Adrenal gland (tissue), 12 donors: ENCODE data around the gene ERICH6. TPM values are rescaled to one million over a fixed set of nuclear protein-coding genes. Genes with fewer than 3 reads are reported as not detected.

Source experiments
- DNase-seq, 7 donors: peaks; one replicate each; pipeline ENCODE4 v3.0.0-alpha.2; 2019 to 2020
- H3K27ac ChIP-seq, 5 donors: fragments of 200-600 bp; sonication (generic) in 4 of 5; 1 replicate in 3 of 5; 2 replicates in 2 of 5; pipeline versions ENCODE4 v1.5.1 to v1.8.0; 2016 to 2020; ENCODE audit warnings: mild to moderate bottlenecking in 1 of 5
- H3K27me3 ChIP-seq: fragments of 200-600 bp; 2 replicates; pipeline ENCODE4 v1.8.0; 2021
- H3K36me3 ChIP-seq, 2 donors: fragments of 200-600 bp; replicated peaks in 1 of 2; 1 replicate in 1 of 2; 2 replicates in 1 of 2; pipeline versions ENCODE4 v1.5.1 to v1.8.0; 2018 to 2022
- H3K4me1 ChIP-seq, 2 donors: fragments of 200-600 bp; replicated peaks in 1 of 2; 1 replicate in 1 of 2; 2 replicates in 1 of 2; pipeline versions ENCODE4 v1.5.1 to v1.8.0; 2018 to 2021
- H3K4me3 ChIP-seq, 4 donors: fragments of 200-600 bp; sonication (generic) in 3 of 4; one replicate each; pipeline ENCODE4 v1.5.1; 2016 to 2018
- H3K9me3 ChIP-seq, 3 donors: fragments of 200-600 bp; sonication (generic) in 1 of 3; replicated peaks in 1 of 3; 1 replicate in 2 of 3; 2 replicates in 1 of 3; pipeline versions ENCODE4 v1.5.1 to v1.8.0; 2016 to 2021
- POLR2A ChIP-seq, 2 donors: fragments of 450-650 bp; IDR thresholded peaks; one replicate each; pipeline ENCODE4 v1.6.1; 2017; ENCODE audit warnings: antibody characterized with exemption in 2 of 2, mild to moderate bottlenecking in 2 of 2, moderate library complexity in 1 of 2
- WGBS, 4 donors: extraction: QIAGEN DNeasy Blood & Tissue Kit in 2 of 4; methylation state at CpG; one replicate each; pipeline versions ENCODE4 v1.1.5 to v1.1.7; 2013 to 2017; 5-methylcytosine and 5-hydroxymethylcytosine counted together
- intact Hi-C, 2 donors: fragments of 100-400 bp; cut with DNase I; formaldehyde crosslinking; loops; one replicate each; pipeline versions ENCODE4 v1.14.1 to v1.15.0; 2022 to 2023
- polyA plus RNA-seq, 3 donors: library from polyadenylated mRNA; stranded (reverse); fragments of 200-250 nt in 2 of 3; fragments of 350-450 nt in 1 of 3; fragmentation: Illumina TruSeq in 1 of 3; extraction: RNeasy Lipid Tissue Mini Kit (QIAGEN cat#74804) in 1 of 3; gene quantifications; one replicate each; pipeline ENCODE4 v1.2.3, GENCODE V29; 2013 to 2014
- total RNA-seq, 9 donors: library from RNA; depleted of rRNA in 4 of 9; stranded (reverse); fragments of >200 nt in 4 of 9; fragments of 120-200 nt in 1 of 9; fragmentation: NEBNext Ultra II Directional in 1 of 9; extraction: Animal tissue kit (Norgen Biotek cat#: 25700) in 1 of 9; gene quantifications; one replicate each; pipeline versions ENCODE4 v1.1.0 to v1.2.4, GENCODE V29; 2013 to 2023
- TF ChIP-seq, protein P1 (sequence below), 6 experiments: fragments of 450-650 bp in 4 of 6; fragments of 200-600 bp in 2 of 6; sonication (generic) in 1 of 6; IDR thresholded peaks; 1 replicate in 5 of 6; 2 replicates in 1 of 6; pipeline versions ENCODE4 v1.5.1 to v1.8.0; 2016 to 2021; ENCODE audit warnings: antibody characterized with exemption in 6 of 6, mild to moderate bottlenecking in 2 of 6, moderate library complexity in 1 of 6
- donor health status: healthy with polysubstance abuse.
- donor health status: Bipolar disorder and iron deficiency.
- donor health status: DM: yes; HTN: yes; CAD: no.
- donor health status: DM: no; HTN: no; CAD: no.
- donor health status: DM: no; HTN: no; CAD: no.
- donor health status: DM: yes; HTN: yes; CAD: no.

ERICH6 gene
- total and polyA plus RNA-seq, 12 donors: 0.22 to 0.55 (median 0.46) TPM; not detected in 8

DNA sequence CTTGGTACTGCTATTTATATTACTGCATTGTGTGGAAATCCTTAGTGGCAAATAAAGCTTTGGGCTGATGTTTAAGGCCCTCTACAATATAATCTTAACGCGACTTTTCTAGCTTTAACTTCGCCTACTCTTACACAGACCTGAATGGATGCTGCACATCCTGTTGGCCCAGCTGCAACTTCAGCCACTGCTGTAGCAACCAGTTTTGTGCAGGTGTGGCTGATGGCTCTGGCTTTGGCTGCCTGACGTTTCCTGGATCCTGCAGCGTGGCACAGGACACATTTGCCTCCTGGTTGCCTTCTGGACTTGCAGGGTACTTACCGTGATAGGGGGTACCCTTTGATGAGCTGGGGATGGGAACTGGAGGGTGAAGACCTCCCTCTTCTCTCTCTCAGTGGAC is 20.2 kb upstream of the ERICH6 start:
- no peaks in the 10 kb centered on the region for H3K27me3 ChIP-seq
- 84 to 88% (median 86%) methylated on average over 6 of the region's 6 CpGs for WGBS, 4 donors
- H3K27ac ChIP-seq: peak overlapping the region in 1 of 5 donors; percentile 57
- H3K4me3 ChIP-seq: no peak overlapping the region
- intact Hi-C loops: loop anchor here (5.0 to 10.0 kb wide), 3 partner anchors 43 to 141 kb away; no protein-coding TSS in a partner anchor
- TF ChIP-seq, protein P1, sequence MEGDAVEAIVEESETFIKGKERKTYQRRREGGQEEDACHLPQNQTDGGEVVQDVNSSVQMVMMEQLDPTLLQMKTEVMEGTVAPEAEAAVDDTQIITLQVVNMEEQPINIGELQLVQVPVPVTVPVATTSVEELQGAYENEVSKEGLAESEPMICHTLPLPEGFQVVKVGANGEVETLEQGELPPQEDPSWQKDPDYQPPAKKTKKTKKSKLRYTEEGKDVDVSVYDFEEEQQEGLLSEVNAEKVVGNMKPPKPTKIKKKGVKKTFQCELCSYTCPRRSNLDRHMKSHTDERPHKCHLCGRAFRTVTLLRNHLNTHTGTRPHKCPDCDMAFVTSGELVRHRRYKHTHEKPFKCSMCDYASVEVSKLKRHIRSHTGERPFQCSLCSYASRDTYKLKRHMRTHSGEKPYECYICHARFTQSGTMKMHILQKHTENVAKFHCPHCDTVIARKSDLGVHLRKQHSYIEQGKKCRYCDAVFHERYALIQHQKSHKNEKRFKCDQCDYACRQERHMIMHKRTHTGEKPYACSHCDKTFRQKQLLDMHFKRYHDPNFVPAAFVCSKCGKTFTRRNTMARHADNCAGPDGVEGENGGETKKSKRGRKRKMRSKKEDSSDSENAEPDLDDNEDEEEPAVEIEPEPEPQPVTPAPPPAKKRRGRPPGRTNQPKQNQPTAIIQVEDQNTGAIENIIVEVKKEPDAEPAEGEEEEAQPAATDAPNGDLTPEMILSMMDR (IDR thresholded peaks at IDR 0.05): no peak
- TF ChIP-seq POLR2A (IDR thresholded peaks at IDR 0.05): no peak
- H3K4me1 ChIP-seq: peaks cover 16 to 23% of the 10 kb centered on the region in 2 donors
- H3K9me3 ChIP-seq: no peaks in the 10 kb centered on the region
- DNase-seq: no peak
- H3K36me3 ChIP-seq: no peaks in the 10 kb centered on the region

DNA sequence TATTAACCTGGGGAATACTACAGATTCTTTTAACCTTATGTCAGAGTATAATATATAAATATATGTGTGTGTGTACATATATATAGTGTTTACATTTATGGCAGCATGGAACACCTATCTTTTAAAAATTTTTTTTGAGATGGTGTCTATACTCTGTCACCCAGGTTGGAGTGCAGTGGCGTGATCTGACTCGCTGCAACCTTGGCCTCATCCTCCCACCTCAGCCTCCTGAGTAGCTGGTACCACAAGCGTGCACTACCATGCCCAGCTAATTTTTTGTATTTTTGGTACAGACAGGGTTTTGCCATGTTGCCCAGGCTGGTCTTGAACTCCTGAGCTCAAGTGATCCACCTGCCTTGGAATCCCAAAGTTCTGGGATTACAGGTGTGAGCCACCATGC is 18.5 kb upstream of the ERICH6 start:
- intact Hi-C loops: loop anchor here (5.0 to 10.0 kb wide), 3 partner anchors 45 to 143 kb away; no protein-coding TSS in a partner anchor
- no peak for DNase-seq

DNA sequence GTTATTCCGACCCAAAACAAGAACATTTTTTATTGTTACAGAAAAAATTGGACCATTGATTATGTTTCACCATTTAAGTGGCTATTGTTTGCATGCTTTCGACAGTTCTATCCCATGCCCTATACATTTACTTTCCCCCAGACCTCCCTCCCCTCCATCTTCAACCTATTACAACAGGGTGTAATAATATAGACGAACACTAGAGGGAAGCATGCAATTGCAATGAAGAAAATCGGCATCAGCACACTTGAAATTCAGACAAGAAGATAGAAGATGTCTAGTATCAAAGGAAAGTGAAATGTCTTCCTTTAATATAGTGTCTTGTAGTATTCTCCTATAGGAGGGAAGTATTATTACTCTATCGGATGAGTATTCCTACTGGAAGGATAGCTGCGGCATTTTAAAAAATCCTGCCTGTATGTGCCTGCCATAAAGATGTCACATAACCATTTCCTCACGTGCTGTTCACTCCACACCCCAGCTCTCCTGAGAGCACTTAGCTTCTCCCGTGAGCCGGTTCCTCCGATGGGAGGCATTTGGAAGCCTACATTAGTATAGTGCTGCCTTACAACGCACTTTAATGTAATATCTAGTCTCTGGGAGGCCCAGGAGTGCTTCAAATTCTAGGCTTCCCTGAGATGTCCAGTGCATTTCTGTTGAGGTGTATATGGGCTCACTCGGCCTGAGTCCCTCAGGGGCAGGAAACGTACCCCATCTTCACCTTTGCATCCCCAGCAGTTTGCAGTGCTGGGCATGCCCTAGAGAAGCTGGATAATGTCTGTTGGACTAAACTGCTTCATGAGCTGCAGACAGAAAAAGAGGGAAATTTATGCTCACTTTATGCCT is 17.8 kb upstream of the ERICH6 start:
- Histone ChIP-seq H3K27ac (peak overlapping the region in 4 of 5 donors; percentile 6 to 84 (median 49)), H3K36me3 (no peaks in the 10 kb centered on the region), H3K4me1 (peaks cover 7 to 9% of the 10 kb centered on the region in 2 donors), H3K4me3 (peak overlapping the region in 1 of 4 donors; percentile 13), H3K27me3 (no peaks in the 10 kb centered on the region), H3K9me3 (no peaks in the 10 kb centered on the region)
- 8 to 12% (median 9%) methylated on average over 12 to 13 of the region's 13 CpGs for WGBS, 4 donors
- intact Hi-C loops: loop anchor here (5.0 to 10.0 kb wide), 3 partner anchors 46 to 143 kb away; no protein-coding TSS in a partner anchor
- no peak for TF ChIP-seq POLR2A (IDR thresholded peaks at IDR 0.05)
- TF ChIP-seq, protein P1 (IDR thresholded peaks at IDR 0.05): peak; percentile 80 to 97 (median 90)
- peak in 1 of 7 donors; percentile 28 for DNase-seq

More for the DNA sequence above, 18.5 kb upstream of the ERICH6 start:
- Histone ChIP-seq H3K4me1 (peaks cover 7 to 13% of the 10 kb centered on the region in 2 donors), H3K27me3 (no peaks in the 10 kb centered on the region), H3K27ac (peak overlapping the region in 2 of 5 donors; percentile 57 to 63), H3K36me3 (no peaks in the 10 kb centered on the region), H3K4me3 (no peak overlapping the region), H3K9me3 (no peaks in the 10 kb centered on the region)
- TF ChIP-seq POLR2A (IDR thresholded peaks at IDR 0.05): no peak
- TF ChIP-seq, protein P1 (IDR thresholded peaks at IDR 0.05): no peak
- 82 to 97% (median 85%) methylated on average over 3 of the region's 3 CpGs for WGBS, 4 donors

DNA sequence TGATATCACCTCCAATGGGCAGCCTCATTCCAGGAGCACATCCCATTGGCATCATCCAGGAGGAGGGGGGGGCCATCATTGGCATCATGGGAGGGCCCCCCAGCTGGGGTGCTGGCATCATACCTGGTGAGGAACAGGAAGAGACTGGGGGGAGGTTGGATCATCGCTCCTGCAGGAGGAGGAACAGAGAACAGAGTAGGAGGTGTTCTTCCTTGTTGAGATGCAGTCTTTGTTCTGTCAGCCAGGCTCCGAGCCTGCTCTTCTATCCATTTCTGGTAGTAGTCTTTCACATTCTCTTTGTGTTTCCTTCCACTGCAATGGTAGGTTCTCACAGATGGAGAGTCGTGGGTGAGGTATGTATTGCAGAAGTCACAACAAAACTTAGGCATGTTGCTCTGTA is 16.7 kb upstream of the ERICH6 start:
- Histone ChIP-seq H3K9me3 (no peaks in the 10 kb centered on the region), H3K4me3 (no peak overlapping the region), H3K27me3 (no peaks in the 10 kb centered on the region), H3K4me1 (peaks cover 7 to 9% of the 10 kb centered on the region in 2 donors), H3K36me3 (no peaks in the 10 kb centered on the region), H3K27ac (no peak overlapping the region)
- intact Hi-C loops: loop anchor here (5.0 to 10.0 kb wide), 3 partner anchors 47 to 144 kb away; no protein-coding TSS in a partner anchor
- no peak for DNase-seq
- TF ChIP-seq, protein P1 (IDR thresholded peaks at IDR 0.05): no peak
- TF ChIP-seq POLR2A (IDR thresholded peaks at IDR 0.05): no peak
- WGBS, 4 donors: 70 to 86% (median 82%) methylated on average over 3 of the region's 3 CpGs
